B cell (primary cell): ENCODE measurements around the gene ERC2. TPM values are rescaled to one million over a fixed set of nuclear protein-coding genes. Genes with fewer than 3 reads are reported as not detected.

ENCODE experiments used
- ATAC-seq: fragments of 200-7000 bp; cut with Tn5 transposase; one replicate; pipeline ENCODE4 v1.10.0; 2021; ENCODE audit warnings: low read depth, mild to moderate bottlenecking, moderate number of reproducible peaks, moderate library complexity
- CTCF ChIA-PET: fragments of 350-600 bp; sonication (Branson Sonifier 250); formaldehyde crosslinking; loops from one replicate; lab custom pipeline; 2021; ENCODE audit warnings: antibody characterized with exemption, inconsistent platforms; lab: Charles Lee
- POLR2A ChIA-PET: fragments of 350-600 bp; sonication (Branson Sonifier 250); formaldehyde crosslinking; loops from one replicate; lab custom pipeline; 2021; ENCODE audit warnings: antibody characterized with exemption; lab: Charles Lee
- DNase-seq: peaks from one replicate; pipeline ENCODE4 v3.0.0; 2013
- H2AFZ ChIP-seq: 2 replicates; pipeline ENCODE4 v1.6.1; 2012; ENCODE audit warnings: mild to moderate bottlenecking, low read depth, low read length; ENCODE audit not compliant: insufficient read depth, poor library complexity, severe bottlenecking
- H3K27ac ChIP-seq, 2 donors: 1 replicate in 1 of 2; 2 replicates in 1 of 2; pipeline ENCODE4 v1.5.1; 2012 to 2013; ENCODE audit warnings: low read length in 2 of 2, mild to moderate bottlenecking in 2 of 2, moderate library complexity in 1 of 2
- H3K27me3 ChIP-seq, 4 experiments: fragments of 200-600 bp in 1 of 4; sonication (generic) in 1 of 4; replicated peaks in 1 of 4; 1 replicate in 2 of 4; 2 replicates in 2 of 4; pipeline versions ENCODE4 v1.6.1 to v1.7.0; 2013 to 2016; ENCODE audit warnings: low read length in 3 of 4, mild to moderate bottlenecking in 2 of 4, mixed read lengths in 1 of 4, moderate library complexity in 1 of 4; ENCODE audit not compliant: insufficient read depth in 4 of 4, control insufficient read depth in 3 of 4; ENCODE audit errors: control extremely low read depth in 1 of 4
- H3K36me3 ChIP-seq, 2 experiments: replicated peaks in 1 of 2; 1 replicate in 1 of 2; 2 replicates in 1 of 2; pipeline versions ENCODE4 v1.6.1 to v1.7.1; 2013; ENCODE audit warnings: low read length in 1 of 2; ENCODE audit not compliant: insufficient read depth in 2 of 2, control insufficient read depth in 1 of 2; ENCODE audit errors: control extremely low read depth in 1 of 2, extremely low read depth in 1 of 2
- H3K4me1 ChIP-seq, 2 donors: fragments of 200-600 bp in 1 of 2; sonication (generic) in 1 of 2; 1 replicate in 1 of 2; 2 replicates in 1 of 2; pipeline versions ENCODE4 v1.5.1 to v1.6.1; 2013 to 2017; ENCODE audit warnings: low read length in 2 of 2; ENCODE audit not compliant: control insufficient read depth in 2 of 2, insufficient read depth in 2 of 2
- H3K4me2 ChIP-seq: replicated peaks from 2 replicates; pipeline ENCODE3; 2012; ENCODE audit warnings: mild to moderate bottlenecking, low read depth, low read length; ENCODE audit not compliant: poor library complexity, severe bottlenecking
- H3K4me3 ChIP-seq, 5 experiments: fragments of 200-600 bp in 1 of 5; sonication (generic) in 1 of 5; 1 replicate in 3 of 5; 2 replicates in 2 of 5; pipeline versions ENCODE4 v1.5.1 to v1.7.0; 2011 to 2016; ENCODE audit warnings: low read length in 4 of 5, mild to moderate bottlenecking in 4 of 5, low read depth in 2 of 5, control low read depth in 1 of 5, moderate library complexity in 1 of 5; ENCODE audit not compliant: insufficient read depth in 1 of 5; ENCODE audit errors: control extremely low read depth in 1 of 5, extremely low read depth in 1 of 5
- H3K79me2 ChIP-seq: fragments of 200-600 bp; sonication (generic); one replicate; pipeline ENCODE4 v1.6.0; 2016; ENCODE audit warnings: low read length; ENCODE audit not compliant: control insufficient read depth, insufficient read depth
- H3K9ac ChIP-seq: fragments of 200-600 bp; sonication (generic); 2 replicates; pipeline ENCODE4 v1.6.1; 2017; ENCODE audit warnings: mild to moderate bottlenecking, low read length, moderate library complexity
- H3K9me3 ChIP-seq, 3 donors: one replicate each; pipeline versions ENCODE4 v1.6.1 to v1.7.1; 2013; ENCODE audit warnings: low read length in 2 of 3; ENCODE audit not compliant: control insufficient read depth in 2 of 3, insufficient read depth in 1 of 3; ENCODE audit errors: control extremely low read depth in 1 of 3
- H4K20me1 ChIP-seq: 2 replicates; pipeline ENCODE4 v1.6.0; 2012; ENCODE audit warnings: mild to moderate bottlenecking, low read length; ENCODE audit not compliant: insufficient read depth, control insufficient read depth, poor library complexity, severe bottlenecking
- H3K27ac Mint-ChIP-seq: one replicate; pipeline ENCODE4 v1.8.0; 2021; ENCODE audit warnings: mixed read lengths
- H3K27me3 Mint-ChIP-seq: one replicate; pipeline ENCODE4 v1.8.0; 2021; ENCODE audit warnings: mixed read lengths
- H3K4me1 Mint-ChIP-seq: one replicate; pipeline ENCODE4 v1.8.0; 2021; ENCODE audit warnings: mixed read lengths
- H3K4me3 Mint-ChIP-seq: one replicate; pipeline ENCODE4 v1.8.0; 2021; ENCODE audit warnings: mixed read lengths
- H3K9me3 Mint-ChIP-seq: one replicate; pipeline ENCODE4 v1.8.0; 2022; ENCODE audit warnings: mixed read lengths; ENCODE audit not compliant: insufficient read depth
- CTCF ChIP-seq: fragments of 200-600 bp; IDR thresholded peaks from one replicate; pipeline ENCODE4 v1.8.0; 2022; ENCODE audit warnings: antibody characterized with exemption, mild to moderate bottlenecking
- EZH2 ChIP-seq: IDR thresholded peaks from 2 replicates; pipeline ENCODE4 v1.6.1; 2012; ENCODE audit warnings: borderline replicate concordance, low read depth, mild to moderate bottlenecking, moderate library complexity, low read length; ENCODE audit not compliant: insufficient read depth, poor library complexity, severe bottlenecking
- WGBS: methylation state at CpG from one replicate; pipeline ENCODE4 v1.1.5; 2013; ENCODE audit warnings: missing lambda C conversion rate; ENCODE audit not compliant: insufficient coverage; 5-methylcytosine and 5-hydroxymethylcytosine counted together
- intact Hi-C: fragments of 100-400 bp; cut with micrococcal nuclease; formaldehyde crosslinking; loops from one replicate; pipeline ENCODE4 v1.10.0; 2022
- polyA plus RNA-seq: library from polyadenylated mRNA; depleted of rRNA; stranded (reverse); fragments of >200 nt; gene quantifications from 2 replicates; pipeline ENCODE4 v1.2.3, GENCODE V29; 2012
- total RNA-seq, 2 donors: library from RNA; stranded (reverse); fragments of 120-200 nt in 1 of 2; gene quantifications; 1 replicate in 1 of 2; 2 replicates in 1 of 2; pipeline versions ENCODE4 v1.2.3 to v1.2.4, GENCODE V29; 2013 to 2022

ERC2 gene
- total and polyA plus RNA-seq, 2 donors (not counting 1 experiment from before 2014, with no cell fraction given), result not detected

- POLR2A ChIA-PET, result no interaction called here
- H3K4me1 Mint-ChIP-seq, result no peaks in the 10 kb centered on the region
Observed at GRCh38 chr3:56269755-56270535, 198.3 kb downstream of the ERC2 start.

More at GRCh38 chr3:56269755-56270535, 198.3 kb downstream of the ERC2 start:
- peaks cover 12% of the 10 kb centered on the region for H3K27me3 Mint-ChIP-seq
- no peak overlapping the region for H3K4me3 Mint-ChIP-seq
- no peak for DNase-seq
- no peak overlapping the region for H3K27ac Mint-ChIP-seq
- ATAC-seq, result no peak
- Histone ChIP-seq H3K27me3 (no peaks in the 10 kb centered on the region), H3K36me3 (no peaks in the 10 kb centered on the region), H3K9me3 (no peaks in the 10 kb centered on the region), H3K4me3 (no peak overlapping the region), H2AFZ (no peak overlapping the region), H3K79me2 (no peaks in the 10 kb centered on the region), H3K9ac (no peak overlapping the region), H3K4me2 (no peak overlapping the region), H3K27ac (no peak overlapping the region), H3K4me1 (no peaks in the 10 kb centered on the region), H4K20me1 (no peaks in the 10 kb centered on the region)
- TF ChIP-seq EZH2, result no peak
- TF ChIP-seq CTCF, result no peak
- intact Hi-C loops, result no loop called here
- no peaks in the 10 kb centered on the region for H3K9me3 Mint-ChIP-seq
- CTCF ChIA-PET, result interaction anchor here (1.2 kb wide), 1 partner anchor 18 kb away, joined by 4 read pairs; no protein-coding TSS in a partner anchor
- 100% methylated on average over 1 of the region's 4 CpGs for WGBS
